ENCODE data around the gene DENND2A. TPM values are rescaled to one million over a fixed set of nuclear protein-coding genes. Genes with fewer than 3 reads are reported as not detected.

The DENND2A gene
- total RNA-seq, 1 donor from 2014 or later, result 39.8 TPM

DNA sequence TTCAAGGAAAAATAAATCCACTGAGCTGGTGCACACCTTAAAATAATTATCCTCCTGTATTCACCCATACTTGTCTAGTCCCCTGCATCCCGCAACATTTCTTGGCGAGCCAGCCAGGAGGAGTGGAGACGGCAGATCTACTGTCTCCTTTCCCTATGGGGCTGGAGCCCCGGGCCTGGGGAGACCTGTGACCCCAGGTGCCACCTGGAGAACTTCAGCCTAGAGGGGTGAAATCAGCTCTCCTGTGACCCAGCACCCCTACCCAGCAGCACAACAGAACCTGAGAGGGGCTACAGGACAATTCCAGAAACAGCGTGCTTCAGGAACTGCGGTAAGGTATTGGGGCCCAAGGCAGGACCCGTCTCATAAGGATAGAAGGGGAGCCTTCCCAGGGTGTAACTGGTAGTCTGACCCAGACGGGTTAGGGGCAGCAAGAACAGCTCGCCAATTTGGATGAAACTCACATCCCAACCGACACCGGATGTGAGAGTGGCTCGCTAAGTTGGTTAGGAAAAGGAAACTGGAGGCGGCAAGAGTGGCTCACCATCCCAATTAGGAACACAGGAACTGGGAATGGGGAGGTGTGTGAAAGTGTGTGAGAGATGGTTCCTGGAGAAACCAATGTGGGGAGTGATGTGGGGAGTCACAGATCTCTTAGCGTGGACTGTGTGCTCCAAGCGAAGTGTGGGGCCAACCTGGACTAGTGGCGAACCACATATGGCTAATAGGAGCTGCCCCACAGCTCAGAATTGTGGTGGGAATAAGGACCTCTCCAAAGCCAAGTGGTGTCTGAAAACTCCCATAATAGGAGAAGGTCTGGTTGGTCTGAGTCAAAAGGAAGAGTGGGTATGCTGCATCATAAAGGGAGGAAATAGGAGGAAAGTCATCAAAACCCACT, 15.1 kb upstream of the DENND2A start:
- TF ChIP-seq, protein P1, sequence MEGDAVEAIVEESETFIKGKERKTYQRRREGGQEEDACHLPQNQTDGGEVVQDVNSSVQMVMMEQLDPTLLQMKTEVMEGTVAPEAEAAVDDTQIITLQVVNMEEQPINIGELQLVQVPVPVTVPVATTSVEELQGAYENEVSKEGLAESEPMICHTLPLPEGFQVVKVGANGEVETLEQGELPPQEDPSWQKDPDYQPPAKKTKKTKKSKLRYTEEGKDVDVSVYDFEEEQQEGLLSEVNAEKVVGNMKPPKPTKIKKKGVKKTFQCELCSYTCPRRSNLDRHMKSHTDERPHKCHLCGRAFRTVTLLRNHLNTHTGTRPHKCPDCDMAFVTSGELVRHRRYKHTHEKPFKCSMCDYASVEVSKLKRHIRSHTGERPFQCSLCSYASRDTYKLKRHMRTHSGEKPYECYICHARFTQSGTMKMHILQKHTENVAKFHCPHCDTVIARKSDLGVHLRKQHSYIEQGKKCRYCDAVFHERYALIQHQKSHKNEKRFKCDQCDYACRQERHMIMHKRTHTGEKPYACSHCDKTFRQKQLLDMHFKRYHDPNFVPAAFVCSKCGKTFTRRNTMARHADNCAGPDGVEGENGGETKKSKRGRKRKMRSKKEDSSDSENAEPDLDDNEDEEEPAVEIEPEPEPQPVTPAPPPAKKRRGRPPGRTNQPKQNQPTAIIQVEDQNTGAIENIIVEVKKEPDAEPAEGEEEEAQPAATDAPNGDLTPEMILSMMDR (IDR thresholded peaks at IDR 0.05; ENCODE audit: unreplicated experiment), result no peak
- DNase-seq (ENCODE audit: low spot score, unreplicated experiment), result no peak
- H3K9me3 Mint-ChIP-seq (ENCODE audit: low read depth), result no peaks in the 10 kb centered on the region
- no peak overlapping the region for H3K4me3 Mint-ChIP-seq (ENCODE audit: low read depth)
- peaks cover 8% of the 10 kb centered on the region for H3K4me1 Mint-ChIP-seq (ENCODE audit: low read depth)
- no peak overlapping the region for H3K27ac Mint-ChIP-seq
- H3K27me3 Mint-ChIP-seq, result peaks cover 6% of the 10 kb centered on the region
- no peaks in the 10 kb centered on the region for H3K36me3 Mint-ChIP-seq (ENCODE audit: insufficient read depth)

- H3K9me3 Mint-ChIP-seq (ENCODE audit: low read depth), result no peaks in the 10 kb centered on the region
- TF ChIP-seq, protein P1 (IDR thresholded peaks at IDR 0.05; ENCODE audit: unreplicated experiment), result no peak
- no peak overlapping the region for H3K27ac Mint-ChIP-seq
- H3K4me3 Mint-ChIP-seq (ENCODE audit: low read depth), result no peak overlapping the region
- peaks cover 6% of the 10 kb centered on the region for H3K27me3 Mint-ChIP-seq
- H3K36me3 Mint-ChIP-seq (ENCODE audit: insufficient read depth), result no peaks in the 10 kb centered on the region
- H3K4me1 Mint-ChIP-seq (ENCODE audit: low read depth), result peaks cover 8% of the 10 kb centered on the region
- no peak for DNase-seq (ENCODE audit: low spot score, unreplicated experiment)
Measured at GRCh38 chr7:140654661-140655060, 14.0 kb upstream of the DENND2A start.

DNA sequence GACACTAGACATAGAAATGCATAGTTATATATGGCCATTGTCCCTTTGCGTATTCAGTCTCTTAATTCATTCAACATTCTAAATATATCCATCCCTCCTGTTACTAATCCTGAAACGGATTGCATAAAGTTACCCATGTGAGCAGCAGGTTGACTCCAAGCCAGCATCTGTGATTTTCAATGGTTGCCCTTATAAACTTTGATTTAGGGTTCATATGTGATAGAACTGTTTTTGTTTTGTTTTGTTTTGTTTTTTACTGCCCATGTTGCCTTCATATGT, 13.4 kb upstream of the DENND2A start:
- H3K4me1 Mint-ChIP-seq (ENCODE audit: low read depth), result peaks cover 8% of the 10 kb centered on the region
- H3K27ac Mint-ChIP-seq, result no peak overlapping the region
- TF ChIP-seq, protein P1 (IDR thresholded peaks at IDR 0.05; ENCODE audit: unreplicated experiment), result no peak
- no peaks in the 10 kb centered on the region for H3K9me3 Mint-ChIP-seq (ENCODE audit: low read depth)
- no peaks in the 10 kb centered on the region for H3K36me3 Mint-ChIP-seq (ENCODE audit: insufficient read depth)
- DNase-seq (ENCODE audit: low spot score, unreplicated experiment), result no peak
- peaks cover 9% of the 10 kb centered on the region for H3K27me3 Mint-ChIP-seq
- no peak overlapping the region for H3K4me3 Mint-ChIP-seq (ENCODE audit: low read depth)

DNA sequence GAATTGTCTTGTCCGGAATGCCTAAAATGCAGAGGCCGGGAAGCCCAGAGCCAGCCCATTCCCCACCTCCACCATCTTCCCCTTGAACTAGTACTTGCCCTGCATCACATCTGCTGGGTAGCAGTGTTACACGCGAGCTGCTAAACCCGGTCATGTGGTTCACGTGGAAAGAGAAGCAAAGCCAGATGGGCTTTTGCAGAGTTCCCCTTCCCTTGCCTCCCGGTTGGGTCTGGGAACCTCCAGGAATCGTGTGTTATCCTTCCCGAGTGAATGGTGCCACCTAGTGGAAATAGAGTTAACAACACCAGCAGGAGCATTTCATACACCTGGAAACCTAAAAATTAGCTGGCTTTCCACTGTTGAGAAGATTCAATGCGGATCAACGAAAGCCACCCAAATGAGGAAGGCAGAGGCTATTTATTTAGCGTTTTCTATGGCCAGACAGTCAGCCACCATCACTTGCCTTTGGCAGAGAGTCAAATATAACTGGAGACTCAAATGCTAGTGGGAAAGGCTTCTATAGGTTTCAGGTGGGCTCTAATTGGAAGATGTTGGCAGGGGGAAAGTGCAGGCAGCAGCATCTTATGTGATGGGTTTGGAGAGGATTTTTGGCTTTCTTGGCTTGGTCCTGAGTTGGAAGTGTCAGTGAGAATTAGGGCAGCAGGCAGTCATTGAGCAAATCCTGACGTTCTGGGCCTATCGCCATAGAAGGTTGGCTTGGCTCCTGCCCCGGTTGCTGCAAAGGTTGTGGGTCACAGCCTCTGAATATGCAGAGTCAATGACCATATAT, 12.9 kb upstream of the DENND2A start:
- peak; percentile 56 for DNase-seq (ENCODE audit: low spot score, unreplicated experiment)
- H3K27ac Mint-ChIP-seq, result no peak overlapping the region
- H3K9me3 Mint-ChIP-seq (ENCODE audit: low read depth), result no peaks in the 10 kb centered on the region
- H3K27me3 Mint-ChIP-seq, result peaks cover 9% of the 10 kb centered on the region
- H3K4me1 Mint-ChIP-seq (ENCODE audit: low read depth), result peaks cover 8% of the 10 kb centered on the region
- TF ChIP-seq, protein P1 (IDR thresholded peaks at IDR 0.05; ENCODE audit: unreplicated experiment), result peak; percentile 89
- H3K4me3 Mint-ChIP-seq (ENCODE audit: low read depth), result no peak overlapping the region
- no peaks in the 10 kb centered on the region for H3K36me3 Mint-ChIP-seq (ENCODE audit: insufficient read depth)

DNA sequence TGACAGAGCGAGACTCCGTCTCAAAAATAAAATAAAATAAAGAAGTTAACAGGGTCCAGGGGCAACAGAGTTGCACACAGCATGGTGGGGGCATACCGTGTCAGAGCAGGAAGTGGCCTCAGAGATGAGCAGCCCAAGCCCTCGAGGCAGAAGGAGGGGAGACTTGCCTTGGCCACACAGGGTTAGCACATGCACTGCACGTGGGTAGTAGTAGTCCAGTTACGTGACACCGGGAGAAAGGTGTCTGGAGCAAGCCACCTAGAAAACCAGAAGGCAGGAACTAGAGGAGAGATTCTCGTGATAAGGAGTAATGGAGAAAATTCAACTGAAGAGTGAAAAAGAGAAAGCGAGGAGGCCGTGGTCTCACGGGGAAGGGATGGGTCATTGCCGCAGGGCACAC, 9.8 kb upstream of the DENND2A start:
- Mint-ChIP-seq H3K9me3 (ENCODE audit: low read depth) (no peaks in the 10 kb centered on the region), H3K4me3 (ENCODE audit: low read depth) (no peak overlapping the region), H3K4me1 (ENCODE audit: low read depth) (peaks cover 5% of the 10 kb centered on the region), H3K27me3 (peaks cover 3% of the 10 kb centered on the region), H3K36me3 (ENCODE audit: insufficient read depth) (no peaks in the 10 kb centered on the region), H3K27ac (no peak overlapping the region)
- TF ChIP-seq, protein P1 (IDR thresholded peaks at IDR 0.05; ENCODE audit: unreplicated experiment), result no peak
- no peak for DNase-seq (ENCODE audit: low spot score, unreplicated experiment)

Measured in progenitor cell of endocrine pancreas (in vitro differentiated cells).